Uterus (tissue), 4 donors: Measurements from ENCODE around the gene GLTPD2. TPM values are rescaled to one million over a fixed set of nuclear protein-coding genes. Genes with fewer than 3 reads are reported as not detected.
A peak's percentile ranks its signal among the peaks of the same experiment; 100 is the strongest.

Source experiments
- DNase-seq, 2 donors: peaks; one replicate each; pipeline ENCODE4 v3.0.0-alpha.2; 2019 to 2020
- H3K27ac ChIP-seq, 2 donors: fragments of 200-600 bp; sonication (generic); 1 replicate in 1 of 2; 2 replicates in 1 of 2; pipeline ENCODE4 v1.5.1; 2016 to 2018
- H3K27me3 ChIP-seq, 2 donors: fragments of 200-600 bp; sonication (generic); one replicate each; pipeline ENCODE4 v1.5.1; 2018 to 2019; ENCODE audit warnings: control low read depth in 1 of 2
- H3K36me3 ChIP-seq, 2 donors: fragments of 200-600 bp; sonication (generic); one replicate each; pipeline ENCODE4 v1.5.1; 2019; ENCODE audit warnings: control low read depth in 1 of 2
- H3K4me1 ChIP-seq, 2 donors: fragments of 200-600 bp; sonication (generic); one replicate each; pipeline ENCODE4 v1.5.1; 2018 to 2019; ENCODE audit warnings: control low read depth in 1 of 2
- H3K4me3 ChIP-seq, 2 donors: fragments of 200-600 bp; sonication (generic); 1 replicate in 1 of 2; 2 replicates in 1 of 2; pipeline ENCODE4 v1.5.1; 2018 to 2019; ENCODE audit warnings: mild to moderate bottlenecking in 1 of 2
- H3K9me3 ChIP-seq, 2 donors: fragments of 200-600 bp; sonication (generic); one replicate each; pipeline ENCODE4 v1.5.1; 2019; ENCODE audit warnings: control low read depth in 1 of 2
- POLR2A ChIP-seq, 2 donors: fragments of 450-650 bp; IDR thresholded peaks; one replicate each; pipeline ENCODE4 v1.6.1; 2016; ENCODE audit warnings: antibody characterized with exemption in 2 of 2, mild to moderate bottlenecking in 1 of 2, moderate library complexity in 1 of 2
- intact Hi-C: fragments of 100-400 bp; cut with DNase I; formaldehyde crosslinking; loops from one replicate; pipeline ENCODE4 v1.15.1; 2023; ENCODE audit warnings: low total_unique reads
- total RNA-seq, 4 donors: library from RNA; depleted of rRNA in 3 of 4; stranded (reverse); fragments of >200 nt in 3 of 4; gene quantifications; one replicate each; pipeline versions ENCODE4 v1.1.0 to v1.2.4, GENCODE V29; 2014 to 2023
- TF ChIP-seq, protein P1 (sequence below), 4 experiments: fragments of 200-600 bp in 2 of 4; fragments of 450-650 bp in 2 of 4; sonication (generic) in 2 of 4; IDR thresholded peaks; one replicate each; pipeline ENCODE4 v1.5.1; 2016 to 2019; ENCODE audit warnings: antibody characterized with exemption in 4 of 4, mild to moderate bottlenecking in 2 of 4, moderate library complexity in 1 of 4
- donor health status: DM: yes; HTN: yes; CAD: no.

GLTPD2 gene
- total RNA-seq, 4 donors from 2014 or later: not detected

- no peak overlapping the region for H3K4me3 ChIP-seq
Observed at GRCh38 chr17:4788159-4788806, 481 bp upstream of the GLTPD2 start.

GRCh38 chr17:4789701-4789950 lies 862 bp downstream of the GLTPD2 start:
- no peak for TF ChIP-seq POLR2A (IDR thresholded peaks at IDR 0.05)
- TF ChIP-seq, protein P1, sequence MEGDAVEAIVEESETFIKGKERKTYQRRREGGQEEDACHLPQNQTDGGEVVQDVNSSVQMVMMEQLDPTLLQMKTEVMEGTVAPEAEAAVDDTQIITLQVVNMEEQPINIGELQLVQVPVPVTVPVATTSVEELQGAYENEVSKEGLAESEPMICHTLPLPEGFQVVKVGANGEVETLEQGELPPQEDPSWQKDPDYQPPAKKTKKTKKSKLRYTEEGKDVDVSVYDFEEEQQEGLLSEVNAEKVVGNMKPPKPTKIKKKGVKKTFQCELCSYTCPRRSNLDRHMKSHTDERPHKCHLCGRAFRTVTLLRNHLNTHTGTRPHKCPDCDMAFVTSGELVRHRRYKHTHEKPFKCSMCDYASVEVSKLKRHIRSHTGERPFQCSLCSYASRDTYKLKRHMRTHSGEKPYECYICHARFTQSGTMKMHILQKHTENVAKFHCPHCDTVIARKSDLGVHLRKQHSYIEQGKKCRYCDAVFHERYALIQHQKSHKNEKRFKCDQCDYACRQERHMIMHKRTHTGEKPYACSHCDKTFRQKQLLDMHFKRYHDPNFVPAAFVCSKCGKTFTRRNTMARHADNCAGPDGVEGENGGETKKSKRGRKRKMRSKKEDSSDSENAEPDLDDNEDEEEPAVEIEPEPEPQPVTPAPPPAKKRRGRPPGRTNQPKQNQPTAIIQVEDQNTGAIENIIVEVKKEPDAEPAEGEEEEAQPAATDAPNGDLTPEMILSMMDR (IDR thresholded peaks at IDR 0.05): no peak
- Histone ChIP-seq H3K36me3 (no peaks in the 10 kb centered on the region), H3K4me3 (peak overlapping the region; percentile 58 to 62), H3K9me3 (no peaks in the 10 kb centered on the region), H3K4me1 (peaks cover 0 to 8% of the 10 kb centered on the region in 2 donors), H3K27ac (peak overlapping the region; percentile 87 to 95), H3K27me3 (peaks cover 0 to 2% of the 10 kb centered on the region in 2 donors)
- intact Hi-C loops: loop anchor here (5.0 kb wide), 1 partner anchor 108 kb away; the partner anchor contains the start of gene C17orf107
- DNase-seq: no peak

More at GRCh38 chr17:4788159-4788806, 481 bp upstream of the GLTPD2 start:
- intact Hi-C loops: loop anchor here (5.0 kb wide), 1 partner anchor 109 kb away; the partner anchor contains the start of gene C17orf107
- H3K27ac ChIP-seq: peak overlapping the region in 1 of 2 donors; percentile 11
- no peak for TF ChIP-seq POLR2A (IDR thresholded peaks at IDR 0.05)
- TF ChIP-seq, protein P1 (IDR thresholded peaks at IDR 0.05): no peak
- peaks cover 4 to 14% of the 10 kb centered on the region in 2 donors for H3K27me3 ChIP-seq
- H3K4me1 ChIP-seq: peaks cover 0 to 8% of the 10 kb centered on the region in 2 donors
- no peak for DNase-seq
- no peaks in the 10 kb centered on the region for H3K36me3 ChIP-seq
- no peaks in the 10 kb centered on the region for H3K9me3 ChIP-seq

GRCh38 chr17:4789951-4790704 lies 1.4 kb downstream of the GLTPD2 start:
- peaks cover 0 to 8% of the 10 kb centered on the region in 2 donors for H3K4me1 ChIP-seq

GRCh38 chr17:4790705-4791088 lies 1.9 kb downstream of the GLTPD2 start:
- TF ChIP-seq, protein P1 (IDR thresholded peaks at IDR 0.05): no peak
- no peak for TF ChIP-seq POLR2A (IDR thresholded peaks at IDR 0.05)
- Histone ChIP-seq H3K9me3 (no peaks in the 10 kb centered on the region), H3K27ac (peak overlapping the region; percentile 87 to 95), H3K36me3 (no peaks in the 10 kb centered on the region), H3K4me1 (peaks cover 0 to 4% of the 10 kb centered on the region in 2 donors), H3K4me3 (peak overlapping the region; percentile 58 to 62), H3K27me3 (no peaks in the 10 kb centered on the region)
- intact Hi-C loops: no loop called here
- DNase-seq: no peak

More at GRCh38 chr17:4789951-4790704, 1.4 kb downstream of the GLTPD2 start:
- intact Hi-C loops: loop anchor here (5.0 kb wide), 1 partner anchor 107 kb away; the partner anchor contains the start of gene C17orf107
- Histone ChIP-seq H3K27ac (peak overlapping the region; percentile 87 to 95), H3K36me3 (no peaks in the 10 kb centered on the region), H3K27me3 (no peaks in the 10 kb centered on the region), H3K9me3 (no peaks in the 10 kb centered on the region), H3K4me3 (peak overlapping the region; percentile 58 to 62)
- DNase-seq: peak; percentile 80 to 87
- TF ChIP-seq POLR2A (IDR thresholded peaks at IDR 0.05): peak; percentile 57 to 88
- TF ChIP-seq, protein P1 (IDR thresholded peaks at IDR 0.05): peak; percentile 57 to 94 (median 84)

GRCh38 chr17:4795168-4795567 lies 6.4 kb downstream of the GLTPD2 start:
- intact Hi-C loops: no loop called here
- no peak for DNase-seq
- TF ChIP-seq POLR2A (IDR thresholded peaks at IDR 0.05): no peak
- TF ChIP-seq, protein P1 (IDR thresholded peaks at IDR 0.05): no peak
- Histone ChIP-seq H3K4me3 (no peak overlapping the region), H3K27ac (peak overlapping the region in 1 of 2 donors; percentile 82), H3K4me1 (no peaks in the 10 kb centered on the region), H3K36me3 (no peaks in the 10 kb centered on the region), H3K27me3 (no peaks in the 10 kb centered on the region), H3K9me3 (no peaks in the 10 kb centered on the region)
